Hematopoietic multipotent progenitor cell treated with erythropoietin and hydrocortisone succinate and interleukin-3 and kit ligand, for 17 days (in vitro differentiated cells): ENCODE measurements around the gene SULT1C2.
"Not testable (repeated sequence)": the region's sequence is repeated elsewhere in the genome, so short reads cannot be mapped to it uniquely, and the experiment has no call there.

Experiments used
- DNase-seq: peaks from one replicate; pipeline ENCODE4 v3.0.0-alpha.2; 2015; ENCODE audit warnings: low spot score

SULT1C2 gene

DNA sequence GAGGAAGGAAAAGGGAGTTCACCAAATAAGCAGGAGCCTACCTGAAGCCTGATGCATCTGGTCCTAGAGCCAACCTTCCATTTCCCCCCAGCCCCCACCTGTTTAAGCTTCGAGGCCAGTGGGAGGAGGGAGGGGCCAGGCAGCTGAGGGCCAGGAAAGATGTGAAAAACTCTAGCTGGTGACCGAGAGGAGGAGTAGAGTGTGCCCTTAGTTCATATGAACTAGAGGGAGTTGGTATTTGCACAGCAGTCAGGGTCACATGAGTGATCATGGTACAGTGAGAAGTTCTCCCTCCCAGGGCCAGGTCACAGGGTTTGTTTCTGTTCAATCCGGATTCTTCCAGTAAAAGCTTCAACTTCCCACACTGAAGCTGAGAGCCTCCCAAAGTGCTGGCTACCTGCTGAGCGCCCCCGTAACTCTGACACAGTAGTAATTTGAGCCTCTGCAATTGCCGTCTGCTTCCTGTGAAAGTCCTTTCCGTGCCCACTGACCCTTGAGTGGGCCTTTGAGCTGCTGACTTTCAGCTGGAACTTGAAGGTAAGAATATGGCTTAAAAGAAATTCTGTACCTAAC is at the start of gene SULT1C2:
TSS of gene SULT1C2 (plus strand) at position 362 of the 573 bp plus-strand sequence. CDS start 4,773 bp downstream, outside the sequence.
- no peak for DNase-seq

GRCh38 chr2:108239786-108240185 is 48.9 kb upstream of the SULT1C2 start, which contains the start of gene SULT1C3:
Gene SULT1C3 (plus strand): TSS chr2:108239968. CDS start chr2:108247195, 7,227 bp downstream.
- DNase-seq, result no peak

DNA sequence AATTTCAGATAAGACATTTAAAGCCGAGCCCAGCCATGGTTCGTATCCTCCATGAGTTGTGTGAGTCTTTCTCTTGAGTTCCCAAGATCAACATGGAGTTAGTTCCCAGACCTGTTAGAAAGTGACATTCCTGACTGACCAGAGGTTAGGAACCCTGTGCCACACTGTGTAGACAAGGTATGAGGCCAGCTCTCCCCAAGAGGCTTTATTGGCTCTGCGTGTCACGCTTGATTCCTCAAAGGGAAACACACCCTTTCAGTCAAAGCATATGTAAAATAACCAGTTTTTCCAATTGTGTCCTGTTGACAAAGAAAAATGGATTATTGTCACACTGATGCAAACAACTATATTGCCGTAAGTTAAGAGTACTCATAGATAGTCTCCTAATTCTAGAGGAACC is 47.7 kb upstream of the SULT1C2 start:
- no peak for DNase-seq

DNA sequence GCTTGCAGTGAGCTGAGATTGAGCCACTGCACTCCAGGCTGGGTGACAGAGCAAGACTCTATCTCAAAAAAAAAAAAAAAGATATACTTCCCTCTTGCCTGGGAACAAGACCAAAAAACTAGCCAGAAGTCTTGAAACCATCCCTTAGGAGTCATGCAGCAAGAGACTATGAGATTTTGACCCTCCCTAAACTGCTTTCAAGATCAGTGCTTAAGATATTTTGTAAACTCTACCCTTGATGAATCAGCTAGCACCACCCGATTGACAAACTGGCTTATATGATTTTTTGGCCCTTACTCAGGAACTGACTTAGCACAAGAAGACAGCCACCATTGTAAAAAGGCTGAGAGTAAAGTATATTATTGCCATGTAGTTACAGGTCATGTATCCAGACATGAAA is 45.1 kb upstream of the SULT1C2 start:
- DNase-seq, result no peak

DNA sequence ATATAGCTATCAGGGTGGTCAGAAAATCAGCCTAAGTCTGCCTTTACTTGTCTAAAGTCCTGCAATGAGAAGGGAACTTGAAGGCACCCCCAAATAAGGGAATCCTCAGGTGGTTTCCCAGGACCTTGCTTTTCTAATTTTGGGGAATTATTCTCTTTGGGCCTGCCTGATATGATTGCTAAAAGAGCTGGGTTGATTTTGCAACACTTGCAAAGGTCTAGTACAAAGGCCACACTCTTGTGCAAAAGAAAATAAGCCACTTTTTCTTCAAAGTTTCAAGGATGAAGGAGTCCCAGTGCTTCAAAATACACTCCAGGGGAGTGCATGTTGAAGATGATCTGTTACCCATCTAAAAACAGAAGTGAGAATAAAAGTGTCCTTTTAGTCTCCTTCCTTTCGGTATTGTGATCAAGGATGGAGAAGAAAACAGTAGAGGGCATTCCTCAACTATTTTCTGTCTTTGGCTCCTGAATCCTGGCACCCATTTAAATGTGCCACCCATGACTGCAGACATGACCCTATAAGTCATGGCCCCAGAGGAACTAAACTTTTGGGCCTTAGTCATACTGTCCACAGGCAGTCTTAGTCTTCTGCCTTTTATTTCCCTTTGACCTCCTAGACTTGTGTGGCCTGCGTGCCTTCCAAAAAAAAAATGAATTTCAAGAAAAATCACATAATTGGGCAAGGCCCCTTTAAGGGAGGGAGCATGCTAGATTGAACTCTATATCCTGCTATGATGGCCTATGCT is 43.9 kb upstream of the SULT1C2 start:
- no peak for DNase-seq

- DNase-seq, result no peak
Observed at GRCh38 chr2:108253106-108253505, 35.6 kb upstream of the SULT1C2 start.

DNA sequence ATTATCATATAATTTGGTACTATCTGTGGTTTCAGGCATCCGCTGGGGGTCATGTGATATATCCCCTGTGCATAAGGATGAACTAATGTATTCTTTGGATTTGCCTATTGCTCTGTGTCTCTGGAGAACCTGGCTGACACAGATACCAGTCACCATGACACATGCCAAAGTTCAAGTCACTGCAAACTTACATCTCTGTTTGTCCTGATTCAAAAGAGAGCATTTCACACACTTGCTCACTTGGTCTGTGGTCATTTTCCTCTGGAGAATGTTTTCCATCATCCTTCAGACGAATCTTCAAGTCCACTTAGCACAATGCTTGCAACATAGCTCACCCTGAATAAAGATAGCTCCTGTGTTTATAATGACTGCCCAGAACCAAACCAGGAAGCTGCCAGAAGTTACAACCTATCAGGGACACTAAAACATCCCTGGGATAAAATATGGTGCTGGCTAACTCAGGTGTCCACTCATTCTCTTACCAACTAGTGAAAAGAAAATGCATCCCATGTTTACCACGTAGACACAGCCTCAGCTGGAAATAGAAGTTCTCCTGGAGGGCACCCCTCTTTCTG is 30.9 kb upstream of the SULT1C2 start:
- no peak for DNase-seq

DNA sequence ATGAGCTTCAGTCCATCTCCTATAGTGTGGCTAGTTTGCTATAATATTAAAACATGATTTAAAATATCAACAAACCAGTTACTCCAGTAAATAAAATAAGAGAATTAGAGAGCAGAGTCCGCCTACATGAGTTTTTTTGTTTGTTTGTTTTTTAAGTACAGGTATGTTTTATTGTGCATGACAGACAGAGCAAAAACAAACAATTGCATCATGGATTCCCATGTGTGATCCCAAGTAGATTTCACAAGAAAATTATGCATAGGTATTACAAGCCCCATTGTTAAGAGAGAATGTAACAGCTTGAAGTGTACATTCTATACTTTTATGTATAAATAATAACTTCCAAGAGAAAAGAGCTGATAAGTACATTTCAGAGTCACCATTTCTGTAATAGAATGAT is 27.9 kb upstream of the SULT1C2 start:
- DNase-seq, result no peak

DNA sequence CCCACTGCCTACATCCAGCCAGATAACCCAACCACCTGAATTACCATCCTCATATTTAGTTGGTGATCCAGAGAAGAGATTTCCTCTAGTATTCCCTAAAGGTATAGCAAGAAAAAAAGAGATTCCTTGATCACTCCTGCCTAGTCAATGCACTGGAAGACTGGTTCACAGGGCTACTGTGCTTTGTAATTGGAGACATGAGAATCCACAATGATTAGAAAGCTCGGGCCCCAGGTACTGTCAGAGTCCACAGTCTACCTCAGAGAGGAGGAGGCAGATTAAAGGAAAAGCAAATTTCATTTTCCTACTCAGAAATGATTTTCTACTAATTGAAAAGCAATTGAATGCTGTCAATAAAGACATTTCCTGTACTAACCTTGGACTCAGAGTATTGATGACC is 26.7 kb upstream of the SULT1C2 start:
- DNase-seq, result no peak

GRCh38 chr2:108263401-108263800 is 25.3 kb upstream of the SULT1C2 start:
- no peak for DNase-seq

DNA sequence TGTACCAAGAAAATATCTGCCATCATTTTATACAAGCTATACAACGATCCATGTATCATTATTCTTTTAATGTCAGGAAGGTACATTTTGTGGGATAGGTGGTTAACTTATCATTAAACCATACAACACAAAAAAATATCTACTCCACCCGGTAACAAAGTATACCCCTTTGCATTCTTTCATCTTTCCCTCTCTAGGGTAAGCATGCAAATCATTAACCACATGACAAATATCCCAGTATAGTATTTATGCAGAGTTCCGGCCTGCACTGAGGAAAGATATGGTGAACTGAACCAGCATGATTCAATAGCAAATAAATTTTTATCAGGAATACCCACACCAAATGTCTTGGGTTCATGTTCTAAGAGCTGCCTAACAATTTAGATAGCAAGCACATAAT is 22.5 kb upstream of the SULT1C2 start:
- DNase-seq, result no peak

DNA sequence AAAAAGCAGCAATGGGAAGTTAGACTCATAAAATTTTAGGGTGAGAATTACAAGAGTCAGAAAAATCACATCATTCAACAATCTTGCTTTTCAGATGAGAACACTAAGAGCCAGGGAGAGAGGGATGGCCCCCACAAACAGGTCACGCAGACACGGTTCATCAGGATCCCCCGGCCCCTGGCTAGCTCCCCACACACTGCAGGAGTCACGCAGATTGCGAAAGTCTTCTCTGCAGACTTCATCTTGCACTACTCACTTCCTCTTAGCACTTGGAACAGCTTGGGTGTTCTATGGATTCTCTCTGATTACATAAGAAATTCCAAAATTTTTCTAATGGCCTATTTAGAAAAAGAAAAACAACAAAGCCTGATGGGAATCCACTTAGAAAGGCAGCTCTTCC is 21.6 kb upstream of the SULT1C2 start:
- no peak for DNase-seq

DNA sequence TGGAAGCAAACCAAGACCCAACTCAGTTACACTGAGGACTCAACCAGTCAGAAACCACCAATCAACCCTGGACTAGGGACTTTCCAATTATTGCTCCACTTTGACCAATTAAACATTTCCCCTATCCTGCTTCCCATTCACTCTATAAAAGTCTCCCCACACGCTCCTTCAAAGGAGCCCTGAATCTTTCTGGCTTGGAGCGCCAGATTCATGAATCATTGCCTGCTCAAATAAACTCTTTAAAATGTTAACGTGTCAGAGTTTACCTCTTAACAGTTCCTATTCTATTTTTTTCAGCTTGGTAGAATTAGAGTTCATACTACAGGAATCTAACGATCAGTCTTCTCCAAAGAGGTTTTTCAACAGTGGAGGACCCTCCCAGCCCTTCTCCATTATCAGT is 20.7 kb upstream of the SULT1C2 start:
- no peak for DNase-seq

DNA sequence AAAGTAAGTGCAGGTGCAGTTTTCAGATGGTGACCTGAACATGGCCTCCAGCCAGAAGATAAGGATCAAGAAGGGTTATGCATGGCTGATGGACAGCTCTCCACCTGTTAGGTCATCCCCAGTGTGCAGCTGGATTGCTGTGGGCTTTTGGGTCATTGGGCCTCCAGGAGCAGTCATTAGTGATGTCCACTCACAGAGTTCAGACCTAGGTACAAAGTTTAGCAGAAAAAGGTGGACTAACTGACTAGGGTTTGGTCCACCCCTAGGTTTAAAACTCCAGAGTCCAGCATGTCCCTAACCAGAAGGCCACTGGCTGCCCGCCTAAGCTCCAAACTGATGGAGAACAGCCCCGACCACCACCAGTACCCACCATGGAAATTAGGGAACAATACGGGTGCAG is 18.3 kb upstream of the SULT1C2 start:
- no peak for DNase-seq

DNA sequence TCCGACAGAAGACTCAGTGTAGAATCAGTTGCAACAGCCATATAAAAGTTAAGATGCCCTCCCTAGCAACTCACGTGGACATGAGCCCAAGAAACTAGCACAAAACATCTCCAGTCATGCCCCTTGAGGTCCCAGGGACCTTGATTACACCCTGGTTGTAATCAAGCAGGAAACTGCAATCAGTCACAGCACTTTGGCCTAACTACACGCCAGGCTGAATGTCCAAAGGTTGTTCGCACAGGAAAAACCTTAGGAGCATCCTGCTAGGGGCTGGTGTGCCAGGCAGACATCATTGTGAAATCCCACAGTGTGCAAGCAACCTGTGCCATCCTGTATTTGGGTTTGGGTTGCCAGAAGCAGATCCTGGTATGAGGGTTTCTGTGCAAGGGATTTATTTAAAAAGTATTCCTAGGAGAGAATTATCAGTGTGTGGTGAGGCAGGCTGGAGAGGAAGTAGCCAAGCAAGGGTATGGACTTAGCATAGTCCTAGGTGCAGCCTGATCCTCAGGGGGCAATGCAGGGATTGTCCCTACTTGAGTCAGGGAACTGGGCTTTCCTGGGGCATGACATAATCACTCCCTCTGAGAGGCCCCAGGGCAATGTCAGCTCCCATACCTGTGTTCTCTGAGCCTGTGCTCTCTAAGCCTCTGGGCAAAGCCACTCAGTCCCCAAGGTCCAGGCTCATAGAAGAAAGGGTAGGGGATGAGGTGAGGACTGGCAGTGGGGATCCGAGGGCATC is 17.8 kb upstream of the SULT1C2 start:
- no peak for DNase-seq

DNA sequence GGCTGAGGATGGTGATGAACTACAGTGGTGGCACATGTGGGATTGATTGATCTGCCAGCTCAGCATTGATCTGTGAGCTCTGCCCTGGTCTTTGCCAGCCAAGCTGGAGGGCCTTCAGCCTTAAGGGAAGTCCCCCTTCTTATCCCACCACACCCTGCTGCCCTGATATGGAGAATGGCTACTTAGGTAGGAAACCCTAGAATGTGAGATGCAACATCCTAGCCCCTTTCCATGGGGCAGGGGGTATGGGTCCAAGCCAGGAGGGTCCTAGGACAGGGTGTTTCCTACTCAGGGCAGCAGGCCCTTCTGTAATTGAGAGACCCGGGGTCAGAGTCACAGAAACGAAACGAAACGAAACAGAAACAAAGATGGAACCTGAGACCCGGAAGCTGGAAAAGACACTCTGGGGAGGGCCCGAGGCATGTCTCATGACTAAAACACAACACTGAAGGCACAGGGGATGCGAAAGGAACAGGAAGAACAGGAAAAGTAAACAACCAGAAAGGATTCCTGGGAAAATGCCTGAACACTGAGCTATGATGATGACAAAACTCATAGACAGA is 16.9 kb upstream of the SULT1C2 start:
- DNase-seq, result no peak

- no peak for DNase-seq
Observed at GRCh38 chr2:108278631-108279030, 10.1 kb upstream of the SULT1C2 start.

GRCh38 chr2:108279468-108279867 is 9.2 kb upstream of the SULT1C2 start:
- no peak for DNase-seq

DNA sequence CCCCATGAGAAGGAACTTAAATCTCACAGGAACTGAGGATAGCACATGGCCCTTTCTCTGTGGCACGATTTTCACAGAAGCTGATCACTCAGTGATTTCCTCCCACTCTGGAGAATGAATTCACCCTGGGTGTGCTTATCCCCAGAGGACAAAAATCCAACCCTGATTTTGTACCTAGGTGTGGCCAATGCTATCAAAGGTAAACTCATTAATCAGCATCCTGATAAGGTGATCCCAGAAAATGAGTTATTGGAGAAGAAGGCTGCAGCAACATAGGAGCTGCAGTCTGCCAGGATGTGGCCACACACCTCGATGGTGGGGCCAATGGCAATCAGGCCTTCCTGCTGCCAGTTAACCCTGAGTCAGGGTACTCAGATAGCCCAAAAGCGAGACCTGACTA is 8.2 kb upstream of the SULT1C2 start:
- DNase-seq, result no peak

GRCh38 chr2:108284566-108284965 is 4.1 kb upstream of the SULT1C2 start:
- DNase-seq, result not testable (repeated sequence)

- DNase-seq, result no peak
Observed at GRCh38 chr2:108285616-108286015, 3.1 kb upstream of the SULT1C2 start.

DNA sequence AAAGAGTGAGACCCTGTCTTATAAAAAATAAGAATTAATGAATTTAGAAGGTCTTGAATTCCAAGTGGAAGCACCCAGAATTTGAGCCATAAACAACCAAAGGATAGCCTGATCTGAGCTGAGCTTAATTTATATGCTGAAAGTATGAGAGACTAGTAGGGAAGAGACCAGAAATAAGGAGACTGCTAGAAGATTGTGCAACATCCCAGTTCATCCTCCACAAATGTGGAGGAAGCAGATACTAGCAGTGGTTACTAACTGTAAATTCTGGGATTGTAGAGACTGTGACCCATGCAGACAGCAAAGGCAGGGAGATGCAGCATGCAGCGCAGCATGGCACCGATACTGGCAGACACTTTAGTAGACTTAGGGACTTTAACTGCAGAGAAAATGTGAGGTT is 1.5 kb upstream of the SULT1C2 start:
- DNase-seq, result no peak

GRCh38 chr2:108293850-108294249 is 5.2 kb downstream of the SULT1C2 start:
- no peak for DNase-seq
